ENCODE measurements around the gene PRKAG1. TPM values are rescaled to one million over a fixed set of nuclear protein-coding genes. Genes with fewer than 3 reads are reported as not detected.

The PRKAG1 gene
- total RNA-seq, 1 experiment from 2014 or later = 41.6 TPM

- TF ChIP-seq NFE2L1 (CRISPR knock-in tag; IDR thresholded peaks at IDR 0.05) (no peak), NR1H2 (CRISPR knock-in tag; IDR thresholded peaks at IDR 0.05) (no peak), GRHL2 (CRISPR knock-in tag; IDR thresholded peaks at IDR 0.05; ENCODE audit: insufficient replicate concordance, severe bottlenecking) (no peak), ELF4 (CRISPR knock-in tag; IDR thresholded peaks at IDR 0.05; ENCODE audit: low read depth) (no peak), TEAD1 (CRISPR knock-in tag; IDR thresholded peaks at IDR 0.05) (no peak), ZNF396 (CRISPR knock-in tag; IDR thresholded peaks at IDR 0.05; ENCODE audit: borderline replicate concordance) (no peak), NR3C1 (CRISPR knock-in tag; conservative IDR thresholded peaks at IDR 0.05; ENCODE audit: low read depth) (no peak), NFYB (CRISPR knock-in tag; conservative IDR thresholded peaks at IDR 0.05; ENCODE audit: low read depth) (no peak), NR2C2 (CRISPR knock-in tag; IDR thresholded peaks at IDR 0.05) (no peak)
- TF ChIP-seq, protein P1, sequence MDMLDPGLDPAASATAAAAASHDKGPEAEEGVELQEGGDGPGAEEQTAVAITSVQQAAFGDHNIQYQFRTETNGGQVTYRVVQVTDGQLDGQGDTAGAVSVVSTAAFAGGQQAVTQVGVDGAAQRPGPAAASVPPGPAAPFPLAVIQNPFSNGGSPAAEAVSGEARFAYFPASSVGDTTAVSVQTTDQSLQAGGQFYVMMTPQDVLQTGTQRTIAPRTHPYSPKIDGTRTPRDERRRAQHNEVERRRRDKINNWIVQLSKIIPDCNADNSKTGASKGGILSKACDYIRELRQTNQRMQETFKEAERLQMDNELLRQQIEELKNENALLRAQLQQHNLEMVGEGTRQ (CRISPR knock-in tag; IDR thresholded peaks at IDR 0.05) = no peak
- Mint-ChIP-seq H3K27me3 (ENCODE audit: low read depth) (peaks cover 76% of the 10 kb centered on the region), H3K27ac (no peak overlapping the region), H3K9me3 (no peaks in the 10 kb centered on the region), H3K36me3 (no peaks in the 10 kb centered on the region), H3K4me3 (no peak overlapping the region), H3K4me1 (peaks cover 16% of the 10 kb centered on the region)
- ATAC-seq (no peak), DNase-seq (ENCODE audit: low spot score) (no peak)
- ChIA-PET CTCF (interaction anchor here (1.4 to 11.9 kb wide), 3 partner anchors 10 to 137 kb away, joined by 3 to 237 read pairs (median 4); partner anchors contain the start of gene WNT1), POLR2A (no interaction called here)
Measured at GRCh38 chr12:48990552-48990951, 28.0 kb downstream of the PRKAG1 start.

- Mint-ChIP-seq H3K9me3 (no peaks in the 10 kb centered on the region), H3K27ac (no peak overlapping the region), H3K4me1 (peaks cover 10% of the 10 kb centered on the region), H3K36me3 (no peaks in the 10 kb centered on the region), H3K4me3 (no peak overlapping the region), H3K27me3 (ENCODE audit: low read depth) (peaks cover 76% of the 10 kb centered on the region)
- ChIA-PET CTCF (interaction anchor here (0.5 to 3.5 kb wide), 71 partner anchors 9 to 551 kb away, joined by 3 to 156 read pairs (median 5); partner anchors contain the start of genes ARF3, CACNB3, DDN and DDX23), POLR2A (interaction anchor here (1.4 kb wide), 1 partner anchor 31 kb away, joined by 4 read pairs; the partner anchor contains the start of gene ARF3)
- TF ChIP-seq, protein P2, sequence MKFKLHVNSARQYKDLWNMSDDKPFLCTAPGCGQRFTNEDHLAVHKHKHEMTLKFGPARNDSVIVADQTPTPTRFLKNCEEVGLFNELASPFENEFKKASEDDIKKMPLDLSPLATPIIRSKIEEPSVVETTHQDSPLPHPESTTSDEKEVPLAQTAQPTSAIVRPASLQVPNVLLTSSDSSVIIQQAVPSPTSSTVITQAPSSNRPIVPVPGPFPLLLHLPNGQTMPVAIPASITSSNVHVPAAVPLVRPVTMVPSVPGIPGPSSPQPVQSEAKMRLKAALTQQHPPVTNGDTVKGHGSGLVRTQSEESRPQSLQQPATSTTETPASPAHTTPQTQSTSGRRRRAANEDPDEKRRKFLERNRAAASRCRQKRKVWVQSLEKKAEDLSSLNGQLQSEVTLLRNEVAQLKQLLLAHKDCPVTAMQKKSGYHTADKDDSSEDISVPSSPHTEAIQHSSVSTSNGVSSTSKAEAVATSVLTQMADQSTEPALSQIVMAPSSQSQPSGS (CRISPR knock-in tag; IDR thresholded peaks at IDR 0.05; ENCODE audit: borderline replicate concordance, low read depth) = no peak
- TF ChIP-seq NFE2L1 (CRISPR knock-in tag; IDR thresholded peaks at IDR 0.05) (no peak), GABPB1 (CRISPR knock-in tag; IDR thresholded peaks at IDR 0.05) (no peak)
- TF ChIP-seq, protein P3, sequence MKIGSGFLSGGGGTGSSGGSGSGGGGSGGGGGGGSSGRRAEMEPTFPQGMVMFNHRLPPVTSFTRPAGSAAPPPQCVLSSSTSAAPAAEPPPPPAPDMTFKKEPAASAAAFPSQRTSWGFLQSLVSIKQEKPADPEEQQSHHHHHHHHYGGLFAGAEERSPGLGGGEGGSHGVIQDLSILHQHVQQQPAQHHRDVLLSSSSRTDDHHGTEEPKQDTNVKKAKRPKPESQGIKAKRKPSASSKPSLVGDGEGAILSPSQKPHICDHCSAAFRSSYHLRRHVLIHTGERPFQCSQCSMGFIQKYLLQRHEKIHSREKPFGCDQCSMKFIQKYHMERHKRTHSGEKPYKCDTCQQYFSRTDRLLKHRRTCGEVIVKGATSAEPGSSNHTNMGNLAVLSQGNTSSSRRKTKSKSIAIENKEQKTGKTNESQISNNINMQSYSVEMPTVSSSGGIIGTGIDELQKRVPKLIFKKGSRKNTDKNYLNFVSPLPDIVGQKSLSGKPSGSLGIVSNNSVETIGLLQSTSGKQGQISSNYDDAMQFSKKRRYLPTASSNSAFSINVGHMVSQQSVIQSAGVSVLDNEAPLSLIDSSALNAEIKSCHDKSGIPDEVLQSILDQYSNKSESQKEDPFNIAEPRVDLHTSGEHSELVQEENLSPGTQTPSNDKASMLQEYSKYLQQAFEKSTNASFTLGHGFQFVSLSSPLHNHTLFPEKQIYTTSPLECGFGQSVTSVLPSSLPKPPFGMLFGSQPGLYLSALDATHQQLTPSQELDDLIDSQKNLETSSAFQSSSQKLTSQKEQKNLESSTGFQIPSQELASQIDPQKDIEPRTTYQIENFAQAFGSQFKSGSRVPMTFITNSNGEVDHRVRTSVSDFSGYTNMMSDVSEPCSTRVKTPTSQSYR (CRISPR knock-in tag; IDR thresholded peaks at IDR 0.05) = no peak
- TF ChIP-seq, protein P4, sequence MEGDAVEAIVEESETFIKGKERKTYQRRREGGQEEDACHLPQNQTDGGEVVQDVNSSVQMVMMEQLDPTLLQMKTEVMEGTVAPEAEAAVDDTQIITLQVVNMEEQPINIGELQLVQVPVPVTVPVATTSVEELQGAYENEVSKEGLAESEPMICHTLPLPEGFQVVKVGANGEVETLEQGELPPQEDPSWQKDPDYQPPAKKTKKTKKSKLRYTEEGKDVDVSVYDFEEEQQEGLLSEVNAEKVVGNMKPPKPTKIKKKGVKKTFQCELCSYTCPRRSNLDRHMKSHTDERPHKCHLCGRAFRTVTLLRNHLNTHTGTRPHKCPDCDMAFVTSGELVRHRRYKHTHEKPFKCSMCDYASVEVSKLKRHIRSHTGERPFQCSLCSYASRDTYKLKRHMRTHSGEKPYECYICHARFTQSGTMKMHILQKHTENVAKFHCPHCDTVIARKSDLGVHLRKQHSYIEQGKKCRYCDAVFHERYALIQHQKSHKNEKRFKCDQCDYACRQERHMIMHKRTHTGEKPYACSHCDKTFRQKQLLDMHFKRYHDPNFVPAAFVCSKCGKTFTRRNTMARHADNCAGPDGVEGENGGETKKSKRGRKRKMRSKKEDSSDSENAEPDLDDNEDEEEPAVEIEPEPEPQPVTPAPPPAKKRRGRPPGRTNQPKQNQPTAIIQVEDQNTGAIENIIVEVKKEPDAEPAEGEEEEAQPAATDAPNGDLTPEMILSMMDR (IDR thresholded peaks at IDR 0.05) = peak; percentile 96
- DNase-seq (ENCODE audit: low spot score) = peak; percentile 91
- ATAC-seq = peak; percentile 89
Measured at GRCh38 chr12:48988030-48988649, 30.4 kb downstream of the PRKAG1 start.
